Measurements from ENCODE around the gene PEAK3.
"Not testable (repeated sequence)": the region's sequence is repeated elsewhere in the genome, so short reads cannot be mapped to it uniquely, and the experiment has no call there.

PEAK3 gene

DNA sequence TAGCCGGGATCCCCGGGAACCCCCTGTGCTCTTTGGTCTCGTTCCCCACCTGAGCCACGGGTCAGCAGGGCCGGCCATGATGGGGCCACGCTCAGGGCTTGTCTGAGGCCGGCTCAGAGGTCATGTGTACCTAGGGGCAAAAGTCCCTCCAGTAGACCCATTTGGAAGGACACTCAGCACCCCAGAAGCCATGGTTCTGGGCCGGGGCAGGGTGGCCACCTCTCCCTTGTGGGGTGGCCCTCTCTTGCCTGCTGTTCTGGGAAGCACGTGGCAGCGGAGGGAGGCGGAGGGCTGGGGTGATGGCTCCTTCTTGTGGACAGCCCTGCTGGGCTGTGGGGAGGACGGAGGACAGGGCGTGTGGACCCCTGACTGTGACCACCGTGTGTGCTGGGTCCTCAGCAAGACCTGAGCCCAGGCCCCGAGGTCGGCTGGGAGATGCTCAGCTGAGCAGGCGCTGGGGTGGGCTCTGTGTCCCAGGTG, 6.4 kb upstream of the PEAK3 start:
- no peak for DNase-seq

DNA sequence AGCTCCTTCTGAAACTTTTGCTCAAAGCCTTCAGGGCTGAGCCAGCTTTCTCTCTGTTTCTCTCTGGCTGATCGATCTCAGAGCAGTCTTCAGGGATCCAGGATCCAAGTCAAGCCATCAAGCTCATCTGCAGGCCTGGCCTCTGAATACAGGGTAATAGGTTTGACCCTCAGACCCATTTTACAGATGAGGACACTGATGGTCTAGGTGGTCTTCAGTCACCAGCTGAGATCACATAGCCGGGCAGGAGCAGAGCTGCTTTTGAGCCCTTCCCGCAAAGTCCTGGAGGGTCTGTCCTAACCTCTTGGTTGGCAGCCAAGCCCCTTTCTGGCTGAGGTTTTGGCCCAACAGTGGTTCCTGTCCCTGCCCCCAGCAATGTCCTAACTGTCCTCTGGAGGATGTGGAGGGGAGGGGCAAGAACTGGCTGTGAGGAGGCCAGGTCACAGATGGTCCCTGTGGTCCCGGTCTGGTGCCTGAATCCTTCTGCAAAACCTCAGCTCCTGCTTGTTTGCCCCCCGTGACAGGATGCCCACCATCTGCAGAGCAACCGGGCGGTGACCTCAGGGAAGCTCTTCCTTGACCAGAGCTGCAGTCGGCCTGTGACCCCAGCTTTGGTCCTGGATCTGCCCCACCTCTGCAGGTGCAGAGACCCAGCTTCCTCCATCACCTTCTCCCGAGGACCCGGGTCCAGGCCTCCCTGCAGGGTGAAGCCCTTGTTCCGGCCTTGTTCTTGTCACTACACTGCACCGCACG, 5.8 kb upstream of the PEAK3 start:
- DNase-seq, result no peak

DNA sequence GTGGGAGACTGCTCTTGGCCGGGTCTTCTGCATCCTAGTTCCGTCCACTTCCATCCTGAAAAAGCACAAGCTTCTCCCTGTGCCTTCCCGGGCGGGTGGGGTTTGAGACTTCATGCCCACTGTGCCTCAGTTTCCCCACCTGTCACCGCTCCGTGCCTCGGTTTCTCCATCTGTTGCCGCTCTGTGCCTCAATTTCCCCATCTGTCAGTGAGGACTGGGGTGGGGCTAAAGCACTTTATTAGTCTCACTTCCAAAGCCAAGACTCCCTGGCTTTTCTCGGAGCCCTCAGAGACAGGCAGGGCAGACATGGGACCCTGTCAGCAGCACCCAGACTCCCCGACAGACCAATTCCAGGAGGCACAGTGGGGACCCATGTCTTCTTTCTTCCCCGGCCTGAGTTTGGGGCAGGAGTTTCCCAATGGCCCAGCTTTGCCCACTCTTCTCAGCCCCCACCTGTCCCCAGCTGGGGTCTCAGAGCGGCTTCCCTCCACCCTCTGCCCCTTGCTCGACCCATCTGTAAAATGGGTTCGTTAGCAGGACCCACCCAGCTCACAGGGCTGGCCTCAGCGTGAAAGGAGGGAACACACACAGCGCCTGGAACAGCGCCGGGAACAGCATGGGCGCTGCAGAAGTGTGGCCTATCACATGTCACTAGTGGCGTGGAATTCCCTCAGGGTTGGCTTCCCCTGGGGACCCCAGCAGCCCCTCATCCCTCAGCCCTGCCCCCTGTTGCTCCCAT, 4.6 kb upstream of the PEAK3 start:
- no peak for DNase-seq

DNA sequence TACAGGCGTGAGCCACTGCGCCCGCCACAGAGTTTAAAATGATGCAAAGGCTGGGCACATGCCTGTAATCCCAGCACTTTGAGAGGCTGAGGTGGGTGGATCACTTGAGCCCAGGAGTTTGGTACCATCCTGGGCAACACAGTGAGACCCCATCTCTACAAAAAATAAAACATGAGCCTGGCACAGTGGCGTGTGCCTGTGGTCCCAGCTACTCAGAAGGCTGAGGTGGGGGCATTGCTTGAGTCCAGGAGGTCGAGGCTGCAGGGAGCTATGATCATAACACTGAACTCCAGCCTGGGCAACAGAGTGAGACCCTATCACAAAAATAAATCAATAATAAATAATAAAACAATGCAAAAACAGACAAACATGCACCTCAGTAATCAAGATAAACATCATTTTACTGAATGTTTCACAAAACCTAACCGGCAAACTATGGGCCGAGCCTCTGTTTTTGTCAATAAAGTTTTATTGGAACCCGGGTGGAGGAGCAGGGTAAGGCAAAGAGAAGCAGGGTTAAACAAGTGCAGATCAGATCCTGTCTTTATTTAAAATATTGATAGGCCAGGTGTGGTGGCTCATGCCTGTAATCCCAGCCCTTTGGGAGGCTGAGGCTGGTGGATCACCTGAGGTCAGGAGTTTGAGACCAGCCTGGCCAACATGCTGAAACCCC, 2.0 kb upstream of the PEAK3 start:
- no peak for DNase-seq

DNA sequence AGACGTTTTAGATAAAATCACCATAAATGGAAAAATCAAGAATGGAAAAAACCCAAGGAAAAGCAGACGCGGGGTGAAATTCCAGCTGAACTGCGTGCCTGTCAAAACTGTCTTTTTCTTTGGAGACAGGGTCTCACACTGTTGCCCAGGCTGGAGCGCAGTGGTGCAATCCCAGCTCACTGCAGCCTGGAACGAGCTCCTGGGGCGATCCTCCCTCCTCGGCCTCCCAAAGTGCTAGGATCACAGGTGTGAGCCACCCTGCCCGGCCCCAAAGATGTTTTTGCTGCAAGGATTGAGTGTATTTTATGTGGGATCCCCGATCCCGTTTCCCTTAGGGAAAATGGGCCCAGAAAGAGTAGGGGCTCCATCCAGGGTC, 875 bp upstream of the PEAK3 start:
- no peak for DNase-seq

DNA sequence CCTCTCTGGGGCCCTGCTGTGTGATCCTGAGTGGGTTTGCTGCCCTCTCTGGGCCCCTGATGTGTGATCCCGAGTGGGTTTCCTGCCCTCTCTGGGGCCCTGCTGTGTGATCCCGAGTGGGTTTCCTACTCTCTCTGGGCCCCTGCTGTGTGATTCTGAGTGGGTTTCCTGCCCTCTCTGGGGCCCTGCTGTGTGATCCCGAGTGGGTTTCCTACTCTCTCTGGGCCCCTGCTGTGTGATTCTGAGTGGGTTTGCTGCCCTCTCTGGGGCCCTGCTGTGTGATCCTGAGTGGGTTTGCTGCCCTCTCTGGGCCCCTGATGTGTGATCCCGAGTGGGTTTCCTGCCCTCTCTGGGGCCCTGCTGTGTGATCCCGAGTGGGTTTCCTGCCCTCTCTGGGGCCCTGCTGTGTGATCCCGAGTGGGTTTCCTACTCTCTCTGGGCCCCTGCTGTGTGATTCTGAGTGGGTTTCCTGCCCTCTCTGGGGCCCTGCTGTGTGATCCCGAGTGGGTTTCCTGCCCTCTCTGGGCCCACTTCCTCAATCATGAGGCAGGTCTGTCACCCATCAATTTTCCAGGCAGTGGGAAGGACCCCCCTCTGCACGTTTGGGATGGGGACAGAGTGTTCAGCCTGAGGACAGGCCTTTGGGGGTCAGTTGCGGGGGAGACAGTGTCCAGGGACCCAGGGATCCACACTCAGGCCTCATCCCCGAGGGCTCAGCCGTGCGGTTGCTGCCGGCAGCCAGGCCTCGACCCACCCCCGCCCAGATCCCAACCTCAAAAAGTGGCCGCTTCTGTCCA, 512 bp downstream of the PEAK3 start:
- DNase-seq, result not testable (repeated sequence)

DNA sequence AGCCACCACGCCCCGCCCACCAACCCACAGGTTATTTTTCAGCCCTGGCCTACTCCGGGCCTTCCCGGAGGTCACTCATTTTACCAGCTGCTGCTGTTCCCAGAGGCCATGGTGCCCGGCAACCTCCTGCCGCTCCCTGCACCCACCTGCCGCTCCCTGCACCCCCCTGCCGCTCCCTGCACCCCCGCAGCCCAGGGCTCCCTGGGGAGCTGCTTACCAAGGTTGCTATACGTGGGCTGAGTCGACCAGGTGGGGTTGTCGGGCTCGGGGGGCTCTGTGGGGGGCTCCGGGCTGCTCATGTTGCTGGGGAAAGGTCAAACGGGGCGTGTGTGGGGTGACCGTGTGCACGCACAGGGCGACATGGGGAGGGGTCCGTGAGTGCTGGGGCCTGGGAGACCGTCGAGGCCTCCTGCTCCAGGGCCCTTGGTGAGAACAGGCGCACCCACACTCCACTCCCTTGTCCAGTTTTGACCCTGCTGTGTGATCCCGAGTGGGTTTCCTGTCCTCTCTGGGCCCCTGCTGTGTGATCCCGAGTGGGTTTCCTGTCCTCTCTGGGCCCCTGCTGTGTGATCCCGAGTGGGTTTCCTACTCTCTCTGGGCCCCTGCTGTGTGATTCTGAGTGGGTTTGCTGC, 1.2 kb downstream of the PEAK3 start:
- DNase-seq, result no peak

DNA sequence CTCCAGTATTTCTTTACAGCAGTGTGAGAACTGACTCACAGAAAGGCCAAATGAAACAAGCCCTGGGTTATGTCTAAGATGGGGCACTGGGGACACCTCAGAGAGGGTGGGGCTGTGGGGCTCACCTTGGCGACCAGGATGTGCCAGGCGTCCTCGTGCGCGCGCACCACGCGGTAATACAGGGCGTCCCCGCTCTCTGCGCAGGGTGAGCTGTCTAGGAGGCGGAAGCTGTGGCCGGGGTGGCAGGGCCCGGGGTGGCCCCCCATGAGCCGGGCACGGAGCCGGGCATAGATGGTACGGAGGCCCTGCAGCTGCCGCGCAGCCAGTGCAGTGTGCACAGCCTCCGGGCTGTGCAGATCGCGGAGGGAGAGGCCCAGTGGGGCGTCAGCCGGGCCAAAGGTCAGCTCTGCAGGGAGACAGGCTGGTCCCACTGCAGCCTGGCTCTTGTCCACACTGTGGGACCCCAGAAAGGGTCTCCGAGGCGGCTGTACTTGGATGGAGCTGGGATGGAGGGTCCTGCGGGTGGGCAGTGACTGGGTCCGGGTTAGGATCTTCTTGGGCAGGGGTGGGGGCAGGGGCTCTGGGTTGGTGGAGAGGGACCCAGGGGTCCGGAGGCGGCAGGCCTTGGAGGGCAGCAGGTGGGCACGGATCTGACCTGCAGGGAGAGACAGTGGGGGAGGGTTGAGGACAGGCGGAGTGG, 3.4 kb downstream of the PEAK3 start:
- no peak for DNase-seq

DNA sequence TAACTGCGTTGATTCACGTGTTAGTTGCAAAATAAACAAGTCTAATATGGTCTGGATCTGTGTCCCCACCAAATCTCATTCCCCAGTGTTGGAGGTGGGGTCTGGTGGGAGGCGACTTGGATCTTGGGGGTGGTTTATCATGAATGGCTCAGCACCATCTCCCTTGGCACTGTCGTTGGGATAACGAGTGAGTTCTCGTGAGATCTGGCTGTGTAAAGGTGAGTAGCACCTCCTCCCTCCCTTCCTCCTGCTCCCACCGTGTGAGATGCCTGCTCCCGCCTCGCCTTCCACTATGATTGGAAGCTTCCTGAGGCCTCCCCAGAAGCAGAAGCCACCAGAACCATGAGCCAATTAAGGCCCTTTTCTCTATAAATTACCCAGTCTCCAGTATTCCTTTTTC, 4.8 kb downstream of the PEAK3 start:
- DNase-seq, result no peak

DNA sequence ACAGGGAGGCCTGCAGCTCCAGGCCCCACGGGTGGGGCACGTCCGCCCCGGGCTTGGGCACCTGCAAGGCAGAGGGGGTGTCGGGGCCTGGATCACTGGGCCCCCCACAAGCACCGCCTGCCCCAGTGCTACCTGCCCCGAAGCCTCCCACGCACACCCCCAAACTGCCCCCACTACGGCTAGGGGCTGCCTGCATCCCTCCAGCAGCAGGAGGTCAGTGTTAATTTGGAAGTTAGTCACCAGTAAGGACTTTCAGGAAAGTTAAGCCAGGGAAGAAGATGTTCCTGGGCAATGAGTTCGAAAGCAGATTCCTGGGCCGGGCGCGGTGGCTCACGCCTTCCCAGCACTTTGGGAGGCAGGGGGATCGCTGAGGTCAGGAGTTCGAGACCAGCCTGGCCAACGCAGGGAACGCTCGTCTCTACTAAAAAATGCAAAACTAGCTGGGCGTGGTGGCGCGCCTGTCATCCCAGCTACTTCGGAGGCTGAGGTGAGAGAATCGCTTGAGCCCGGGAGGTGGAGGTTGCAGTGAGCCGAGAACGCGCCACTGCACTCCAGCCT, 5.5 kb downstream of the PEAK3 start:
- DNase-seq, result no peak

DNA sequence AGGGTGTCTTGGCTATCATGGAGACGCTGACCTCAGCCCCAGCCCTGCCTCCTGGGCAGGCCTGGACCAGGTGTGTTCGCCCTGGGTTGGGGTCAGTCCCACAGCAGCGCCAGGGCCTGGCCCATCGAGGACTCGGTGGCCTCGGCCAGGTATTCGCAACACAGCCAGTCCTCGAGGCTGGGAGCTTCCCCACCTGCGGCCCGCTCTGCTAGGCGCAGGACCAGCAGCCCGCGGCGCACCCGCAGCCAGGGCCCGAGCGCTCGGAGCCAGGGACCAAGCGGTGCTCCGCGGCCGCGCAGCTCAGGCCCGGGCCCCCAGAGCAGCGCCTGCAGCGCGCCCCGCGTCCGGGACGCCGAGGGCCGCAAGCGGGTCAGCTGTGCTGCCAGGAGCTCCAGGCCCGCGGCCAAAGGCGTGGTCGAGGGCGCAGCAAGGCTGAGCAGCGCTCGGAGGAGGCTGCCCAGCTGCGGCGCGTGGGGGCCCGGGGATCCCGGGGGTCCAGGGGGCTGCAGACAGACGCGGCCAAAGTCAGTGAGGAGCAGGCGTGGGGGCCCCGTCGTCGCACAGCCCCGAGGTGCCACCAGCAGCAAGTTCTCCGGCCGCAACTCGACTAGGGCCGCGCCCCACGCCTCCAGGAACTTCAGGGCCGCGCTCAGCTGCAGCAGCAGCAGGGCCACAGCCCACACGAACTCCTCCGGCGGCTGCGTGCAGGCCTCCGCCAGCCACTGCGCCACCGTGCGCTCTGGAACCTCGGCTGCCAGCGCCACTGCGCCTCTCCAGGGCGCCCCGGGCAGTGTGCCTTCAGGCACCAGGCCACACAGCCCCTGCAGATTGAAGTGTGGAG, 6.2 kb downstream of the PEAK3 start:
- no peak for DNase-seq

DNA sequence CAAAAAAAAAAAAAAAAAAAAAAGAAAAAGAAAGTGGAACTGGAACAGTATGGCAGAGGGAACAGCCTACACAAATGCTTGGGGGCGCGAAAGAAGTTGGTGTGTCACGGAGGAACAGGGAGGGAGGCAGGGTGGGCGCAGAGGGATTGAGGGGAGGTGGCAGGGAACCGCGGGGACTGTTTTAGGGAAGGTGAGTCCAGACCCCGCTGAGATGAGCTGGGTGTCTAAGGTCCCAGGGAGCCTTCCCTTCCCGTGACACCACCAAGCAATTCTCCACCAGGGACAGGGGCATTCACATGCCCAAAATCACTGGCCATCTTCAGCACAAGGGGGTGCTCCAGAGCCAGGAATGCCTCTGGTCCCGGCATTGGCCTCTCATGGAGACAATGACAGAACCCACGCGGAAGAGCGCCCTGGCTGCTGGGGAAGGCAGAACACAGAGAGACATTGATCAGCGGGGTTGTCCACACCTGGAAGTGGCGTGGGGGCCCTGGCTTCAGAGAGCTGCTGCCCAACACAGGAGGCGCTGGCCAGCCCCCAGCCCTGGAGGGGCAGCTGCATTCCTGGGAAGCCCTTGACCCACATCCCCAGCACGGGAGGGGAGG, 6.9 kb downstream of the PEAK3 start:
- DNase-seq, result peak; percentile 66

DNA sequence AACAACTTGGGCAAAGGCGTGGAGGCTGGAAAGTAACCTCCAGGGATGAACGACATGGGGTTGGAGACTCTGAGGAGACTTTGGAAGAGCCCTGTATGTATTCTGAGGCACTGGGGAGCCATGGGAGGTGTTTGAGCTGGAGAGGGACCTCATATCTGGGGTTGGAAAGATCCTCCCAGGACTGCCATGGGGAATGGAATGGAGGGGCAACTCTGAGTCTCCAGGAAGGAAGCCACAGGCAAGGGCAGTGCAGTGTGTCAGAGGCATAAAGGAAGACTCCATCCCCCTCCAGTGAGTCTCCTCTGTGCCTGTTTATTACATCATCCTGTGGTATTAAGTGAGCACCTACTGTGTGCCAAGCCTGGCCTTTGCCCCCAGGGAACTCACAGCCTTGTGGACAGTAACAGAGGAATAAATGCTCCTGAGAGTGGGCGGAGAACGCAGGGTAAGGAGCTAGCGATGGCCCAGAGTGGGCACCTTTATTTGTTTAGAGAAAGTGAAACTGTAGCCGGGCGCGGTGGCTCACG, 7.7 kb downstream of the PEAK3 start:
- DNase-seq, result no peak

DNA sequence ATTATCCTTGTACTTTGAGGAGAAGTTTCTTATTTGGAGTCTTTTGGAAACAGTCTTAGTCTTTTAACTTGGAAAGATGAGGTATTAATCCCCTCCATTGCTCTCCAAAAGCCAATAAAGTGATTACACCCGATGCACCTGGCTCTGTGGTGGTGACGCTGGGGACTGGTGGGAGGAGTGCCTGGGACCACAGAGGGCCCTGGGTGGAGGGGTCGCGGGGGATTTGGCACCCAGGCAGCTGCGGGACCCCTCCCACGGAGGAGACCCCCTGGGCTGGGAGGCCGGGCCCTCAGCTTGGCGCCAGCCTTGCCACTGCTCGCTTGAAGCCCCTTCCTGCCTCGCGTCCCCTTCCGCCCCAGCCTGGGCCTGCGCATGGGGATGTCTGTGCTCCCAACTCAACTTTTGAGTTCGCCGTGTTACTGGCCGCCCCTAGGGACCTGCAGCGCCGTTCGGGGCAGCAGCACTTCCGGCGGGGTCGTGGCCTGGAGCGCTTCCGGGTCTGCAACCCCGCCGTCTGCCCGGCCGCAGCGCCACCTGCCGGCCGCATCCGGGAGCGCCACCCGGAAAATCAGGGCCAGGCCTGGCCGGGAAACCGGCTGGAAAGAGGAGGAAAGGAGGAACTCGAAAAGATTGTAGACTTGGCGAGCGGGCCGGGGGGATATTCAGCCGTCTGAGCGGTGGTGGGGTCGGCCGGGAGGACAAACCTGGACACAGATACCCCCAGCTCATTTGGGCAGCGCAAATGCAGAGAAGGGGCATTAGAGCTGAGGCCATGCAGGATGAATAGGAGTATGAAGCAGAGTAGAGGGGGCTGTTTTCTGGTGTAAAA, 8.4 kb downstream of the PEAK3 start:
- peak; percentile 80 for DNase-seq

DNA sequence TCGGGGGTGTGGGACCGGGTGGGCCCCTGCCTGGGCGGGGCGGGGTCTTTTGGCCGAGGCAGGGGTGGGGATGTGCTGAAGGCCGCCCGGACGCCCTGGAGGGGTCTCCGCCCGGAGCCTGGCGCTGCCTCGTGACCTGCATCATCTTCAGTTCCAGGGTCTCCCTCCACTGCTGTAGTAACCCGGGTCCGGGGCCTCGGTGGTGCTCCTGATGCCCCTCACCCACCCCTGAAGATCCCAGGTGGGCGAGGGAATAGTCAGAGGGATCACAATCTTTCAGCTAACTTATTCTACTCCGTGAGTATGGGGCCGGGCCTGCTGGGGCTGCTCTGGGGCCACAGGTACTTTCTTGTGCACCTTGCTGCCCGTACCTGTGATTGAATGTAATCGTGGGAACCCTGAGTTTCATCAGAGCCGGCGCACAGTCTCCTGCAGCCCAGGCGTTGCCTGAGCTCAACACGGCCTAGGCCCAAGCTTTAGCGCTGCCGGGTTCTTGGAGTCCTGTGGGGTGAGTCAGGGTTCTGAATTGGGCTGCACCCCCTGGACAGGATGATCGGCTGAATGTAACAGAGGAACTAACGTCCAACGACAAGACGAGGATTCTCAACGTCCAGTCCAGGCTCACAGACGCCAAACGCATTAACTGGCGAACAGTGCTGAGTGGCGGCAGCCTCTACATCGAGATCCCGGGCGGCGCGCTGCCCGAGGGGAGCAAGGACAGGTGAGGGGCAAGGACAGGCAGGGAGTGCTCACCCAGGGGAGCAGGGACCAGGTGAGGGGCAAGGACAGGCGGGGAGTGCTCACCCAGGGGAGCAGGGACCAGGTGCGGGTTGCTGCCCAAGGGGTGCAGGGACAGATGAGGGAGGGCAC, 10.5 kb downstream of the PEAK3 start:
- DNase-seq, result peak; percentile 91

DNA sequence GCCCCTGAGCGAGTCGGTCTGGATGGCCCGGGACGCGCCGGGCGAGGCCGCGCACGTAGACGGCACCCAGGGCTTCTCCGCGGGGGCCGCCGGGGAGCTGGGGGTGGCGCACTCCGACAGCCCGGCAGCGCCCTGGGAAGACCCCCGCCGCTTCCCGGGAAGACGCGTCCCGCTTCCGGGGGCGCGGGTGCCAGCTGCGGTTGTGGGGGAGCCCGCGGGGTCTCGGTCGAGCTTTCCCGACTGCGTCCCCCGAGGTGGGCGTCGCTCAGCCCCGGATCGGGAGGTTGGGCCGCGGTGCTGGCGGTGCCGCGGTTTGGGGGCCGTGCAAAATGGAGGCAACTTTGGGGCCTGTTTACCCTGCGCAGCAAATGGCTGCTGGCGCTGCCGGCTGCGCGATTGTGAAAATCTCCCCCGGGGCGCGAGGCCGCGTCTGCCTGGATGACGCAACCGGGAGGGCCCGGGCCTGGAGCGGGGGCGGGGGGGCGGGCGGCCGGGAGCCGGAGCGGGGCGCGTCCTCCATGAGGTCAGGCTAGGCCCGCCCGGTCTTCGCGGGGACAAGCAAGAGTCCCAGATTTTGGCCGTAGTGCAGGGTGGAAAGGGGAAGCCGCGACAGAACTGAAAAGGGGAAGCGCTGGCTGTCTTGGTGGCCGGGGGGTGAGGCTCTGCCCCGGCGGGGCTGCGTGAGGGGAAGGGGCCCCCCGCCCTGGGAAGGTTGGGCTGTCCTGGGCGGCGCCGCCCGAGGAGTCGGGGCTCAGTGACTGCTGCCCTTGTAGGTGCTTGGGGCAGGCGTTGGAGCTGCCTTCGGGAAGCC, 11.3 kb downstream of the PEAK3 start:
- DNase-seq, result peak; percentile 84

DNA sequence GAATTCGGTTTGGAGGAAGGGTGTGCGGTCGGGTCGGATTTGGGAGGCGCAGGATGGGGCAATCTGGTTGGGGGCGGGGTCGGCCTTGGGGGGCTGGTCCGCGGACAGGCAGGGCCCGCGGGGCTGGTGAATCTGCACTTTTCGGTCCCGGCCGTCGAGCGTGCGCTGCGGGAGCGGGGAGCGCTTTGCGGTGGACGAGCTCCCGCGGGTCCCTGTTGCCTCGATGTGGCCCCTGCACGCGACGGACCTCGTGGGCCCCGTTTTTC, 11.9 kb downstream of the PEAK3 start:
- DNase-seq, result no peak

Data from EL (cell line).